8988T (cell line): Measurements from ENCODE around the gene BCL11B.
"Not testable (repeated sequence)": the region's sequence is repeated elsewhere in the genome, so short reads cannot be mapped to it uniquely, and the experiment has no call there.

ENCODE experiments used
- DNase-seq: peaks from one replicate; pipeline ENCODE4 v3.0.0; 2011

Gene BCL11B

GRCh38 chr14:99236386-99237138, 35.4 kb downstream of the BCL11B start:
- no peak for DNase-seq

GRCh38 chr14:99235582-99236320, 36.2 kb downstream of the BCL11B start:
- no peak for DNase-seq

GRCh38 chr14:99234961-99235571, 36.9 kb downstream of the BCL11B start:
- DNase-seq: no peak

- DNase-seq: no peak
These were observed 37.6 kb downstream of the BCL11B start for GRCh38 chr14:99234355-99234754.

- no peak for DNase-seq
These were observed 38.6 kb downstream of the BCL11B start for GRCh38 chr14:99233222-99234035.

- DNase-seq: no peak
These were observed 39.2 kb downstream of the BCL11B start for GRCh38 chr14:99232714-99233214.

GRCh38 chr14:99231850-99232713, 39.9 kb downstream of the BCL11B start:
- DNase-seq: no peak

- DNase-seq: no peak
These were observed 40.7 kb downstream of the BCL11B start for GRCh38 chr14:99231161-99231849.

GRCh38 chr14:99230208-99231151, 41.5 kb downstream of the BCL11B start:
- no peak for DNase-seq

GRCh38 chr14:99229654-99230207, 42.3 kb downstream of the BCL11B start:
- no peak for DNase-seq

GRCh38 chr14:99228760-99229159, 43.2 kb downstream of the BCL11B start:
- DNase-seq: not testable (repeated sequence)

- no peak for DNase-seq
These were observed 45.3 kb downstream of the BCL11B start for GRCh38 chr14:99226687-99227086.

- DNase-seq: no peak
These were observed 46.4 kb downstream of the BCL11B start for GRCh38 chr14:99225436-99226203.

- DNase-seq: no peak
These were observed 47.0 kb downstream of the BCL11B start for GRCh38 chr14:99224948-99225347.

GRCh38 chr14:99224116-99224910, 47.7 kb downstream of the BCL11B start:
- DNase-seq: no peak

GRCh38 chr14:99221445-99221844, 50.6 kb downstream of the BCL11B start:
- DNase-seq: no peak

GRCh38 chr14:99217066-99217955, 54.7 kb downstream of the BCL11B start:
- no peak for DNase-seq
